GM19468 (cell line): Measurements from ENCODE around the gene R3HDML.

ENCODE experiments used
- ATAC-seq: cut with Tn5 transposase; IDR thresholded peaks from one replicate; pipeline ENCODE4 v1.9.1; 2021; ENCODE audit warnings: mild to moderate bottlenecking, moderate library complexity, moderate number of reproducible peaks; ENCODE audit not compliant: unreplicated experiment; ENCODE audit errors: extremely low read depth

R3HDML gene

DNA sequence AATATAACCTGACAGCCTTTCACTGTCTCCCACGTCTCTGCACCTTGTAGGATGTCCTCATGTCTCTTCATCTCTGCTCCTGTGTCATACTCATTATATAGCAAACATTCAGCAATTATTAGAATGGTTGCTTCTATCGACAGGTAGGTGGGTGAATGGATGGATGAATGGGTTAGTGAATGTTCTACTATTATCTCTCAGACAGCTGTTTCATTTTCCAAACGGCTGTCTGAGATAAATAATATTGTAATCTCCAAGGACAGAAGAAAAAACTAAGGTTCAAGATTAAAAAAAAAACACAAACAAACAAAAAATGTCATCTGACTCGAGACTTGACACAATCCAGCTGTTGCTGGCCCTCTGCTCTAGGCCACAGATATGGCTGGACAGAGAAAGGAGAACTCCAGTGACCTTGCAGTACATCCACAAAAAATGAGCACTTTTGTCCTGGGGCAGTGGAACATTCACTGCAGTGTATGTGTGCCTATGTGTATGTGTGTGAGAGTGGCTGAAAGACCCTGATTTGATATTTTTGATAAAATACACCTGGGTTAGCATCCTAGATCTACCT lies 20.8 kb downstream of the R3HDML start:
- no peak for ATAC-seq

DNA sequence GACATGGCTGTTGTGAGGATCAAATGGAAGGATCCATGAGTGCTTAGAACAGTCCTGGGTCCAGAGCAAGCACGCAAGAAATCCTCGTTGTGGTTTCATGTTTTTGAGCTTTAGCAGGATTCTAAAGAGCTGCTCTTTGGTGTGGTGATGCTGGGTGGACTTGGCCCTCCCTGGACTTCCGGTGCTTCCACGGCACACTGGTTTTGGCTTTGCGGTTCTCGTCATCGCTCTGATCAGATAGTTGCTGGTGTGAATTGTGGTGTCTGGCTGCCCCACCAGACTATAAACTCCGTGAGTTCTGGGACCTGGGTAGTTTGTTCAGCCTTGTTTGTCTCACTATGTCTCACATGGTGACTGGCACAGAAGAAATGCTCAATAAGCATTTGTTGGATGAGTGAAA lies 21.9 kb downstream of the R3HDML start:
- ATAC-seq, result no peak

GRCh38 chr20:44360221-44360620 lies 23.4 kb downstream of the R3HDML start:
- ATAC-seq, result no peak

- ATAC-seq, result no peak
Observed at GRCh38 chr20:44361021-44361420, 24.2 kb downstream of the R3HDML start.

DNA sequence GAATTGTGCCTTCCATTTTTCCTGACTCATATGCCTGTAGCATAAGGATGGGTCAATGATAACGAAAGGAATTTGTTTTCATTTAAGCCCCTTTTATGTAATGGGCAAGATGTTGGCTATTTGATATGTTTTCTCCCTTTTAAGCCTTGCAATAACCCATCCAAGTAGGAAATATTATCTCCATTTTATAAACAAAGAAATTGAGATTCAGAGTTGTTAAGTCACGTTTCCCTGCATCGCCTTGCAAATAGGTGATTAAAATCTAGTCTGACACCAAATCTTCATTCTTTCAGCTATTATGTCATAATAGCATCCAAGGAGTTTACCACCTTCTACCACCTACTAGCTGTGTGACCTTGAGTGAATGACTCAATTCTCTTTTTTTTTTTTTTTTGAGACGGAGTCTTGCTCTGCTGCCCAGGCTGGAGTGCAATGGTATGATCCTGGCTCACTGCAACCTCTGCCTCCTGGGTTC lies 25.7 kb downstream of the R3HDML start:
- no peak for ATAC-seq

- ATAC-seq, result no peak
Observed at GRCh38 chr20:44364068-44364467, 27.2 kb downstream of the R3HDML start.

GRCh38 chr20:44364780-44365179 lies 27.9 kb downstream of the R3HDML start:
- ATAC-seq, result no peak

GRCh38 chr20:44367746-44368145 lies 30.9 kb downstream of the R3HDML start:
- no peak for ATAC-seq

DNA sequence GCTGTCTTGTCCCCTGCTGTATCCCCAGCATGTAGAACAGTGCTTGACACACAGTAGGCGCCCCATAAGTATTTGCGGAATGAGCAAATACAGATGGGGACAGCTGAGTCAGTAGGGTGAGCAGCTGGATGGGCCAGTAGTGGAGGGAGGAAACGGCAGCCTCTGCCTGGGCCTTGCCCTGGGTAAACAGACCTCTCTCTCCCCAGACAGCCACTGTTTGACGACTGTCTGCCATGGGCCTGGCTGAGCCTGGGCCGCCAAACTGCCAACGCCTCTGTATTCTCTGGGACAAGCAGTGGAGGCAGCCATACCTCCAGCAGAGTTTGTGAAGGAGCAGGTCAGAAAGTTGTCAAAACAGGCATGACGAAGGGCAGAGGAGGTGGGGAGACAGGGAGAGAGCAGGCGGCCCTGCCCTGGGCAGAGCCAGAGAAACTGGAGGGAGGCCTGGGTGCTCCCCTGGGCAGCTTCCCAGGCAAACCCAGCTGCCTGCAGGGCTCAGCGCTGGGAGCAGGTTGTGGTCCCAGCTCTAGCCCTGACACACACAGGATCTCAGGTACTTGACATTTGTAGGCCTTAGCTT lies 33.9 kb downstream of the R3HDML start:
- no peak for ATAC-seq

GRCh38 chr20:44382641-44383040 lies 45.8 kb downstream of the R3HDML start:
- no peak for ATAC-seq

DNA sequence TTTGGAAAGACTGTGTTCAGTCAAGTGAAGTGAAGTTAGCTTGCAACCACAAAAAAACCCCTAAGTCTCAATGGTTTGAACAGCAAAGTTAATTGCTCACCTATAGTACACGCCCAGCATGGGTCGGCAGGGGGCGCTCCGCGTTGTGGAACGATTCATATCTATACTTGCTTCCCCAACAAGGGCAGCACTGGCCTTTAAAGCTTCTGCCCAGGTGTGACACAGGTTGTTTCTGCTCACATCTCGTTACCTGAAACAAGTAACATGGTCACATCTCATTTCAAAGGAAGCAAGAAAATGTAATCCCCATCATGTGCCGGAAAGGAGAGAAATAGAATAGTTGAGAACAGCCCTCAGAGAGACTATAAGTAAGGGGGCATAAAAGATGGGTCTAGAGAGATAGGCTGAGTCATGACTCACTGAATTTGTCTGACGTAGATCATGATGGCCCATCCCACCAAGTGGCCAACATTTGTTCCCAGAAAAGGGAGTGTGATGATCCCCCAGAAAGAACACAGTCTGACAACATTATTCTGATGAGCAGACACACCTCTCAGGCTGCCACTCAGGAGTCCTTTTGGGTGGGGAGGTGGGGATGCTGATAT lies 47.7 kb downstream of the R3HDML start:
- no peak for ATAC-seq

- no peak for ATAC-seq
Observed at GRCh38 chr20:44388466-44389023, 51.7 kb downstream of the R3HDML start.

GRCh38 chr20:44389871-44390270 lies 53.0 kb downstream of the R3HDML start:
- no peak for ATAC-seq

DNA sequence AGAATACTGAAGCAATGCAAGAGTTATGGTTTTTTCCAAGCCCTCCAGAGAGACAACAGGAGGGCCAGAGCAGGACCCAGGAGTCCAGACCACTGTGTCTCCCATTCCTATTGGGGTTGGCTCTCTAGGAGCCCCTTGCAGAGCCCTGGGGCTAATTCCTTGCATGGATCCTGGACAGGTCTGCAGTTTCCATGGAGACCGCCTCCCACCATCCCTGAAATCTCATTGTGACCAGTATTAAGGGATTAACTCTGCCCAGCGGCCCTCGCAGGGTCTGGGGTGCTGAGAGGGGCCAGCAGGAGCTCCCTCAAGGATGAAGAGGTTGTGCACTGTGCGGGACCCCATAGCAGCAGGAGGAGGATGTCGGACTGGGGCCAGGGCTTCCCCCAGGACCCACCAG lies 53.4 kb downstream of the R3HDML start:
- no peak for ATAC-seq

- no peak for ATAC-seq
Observed at GRCh38 chr20:44392088-44392775, 55.4 kb downstream of the R3HDML start.

GRCh38 chr20:44392776-44393607 lies 56.1 kb downstream of the R3HDML start:
- no peak for ATAC-seq

- no peak for ATAC-seq
Observed at GRCh38 chr20:44393608-44394451, 57.0 kb downstream of the R3HDML start.

DNA sequence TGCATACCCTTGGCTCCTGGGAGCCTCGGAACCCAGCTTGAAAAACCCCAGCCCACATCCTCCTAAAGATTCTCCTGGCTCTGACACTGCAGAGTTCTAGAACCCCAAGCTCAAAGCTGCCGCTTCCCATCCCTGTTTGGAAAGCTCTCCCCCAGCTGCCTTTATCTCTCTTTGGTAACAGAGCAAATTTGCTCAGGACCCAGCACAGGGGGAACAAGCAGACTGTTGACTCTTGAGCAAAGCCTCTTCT lies 57.5 kb downstream of the R3HDML start:
- ATAC-seq, result no peak

DNA sequence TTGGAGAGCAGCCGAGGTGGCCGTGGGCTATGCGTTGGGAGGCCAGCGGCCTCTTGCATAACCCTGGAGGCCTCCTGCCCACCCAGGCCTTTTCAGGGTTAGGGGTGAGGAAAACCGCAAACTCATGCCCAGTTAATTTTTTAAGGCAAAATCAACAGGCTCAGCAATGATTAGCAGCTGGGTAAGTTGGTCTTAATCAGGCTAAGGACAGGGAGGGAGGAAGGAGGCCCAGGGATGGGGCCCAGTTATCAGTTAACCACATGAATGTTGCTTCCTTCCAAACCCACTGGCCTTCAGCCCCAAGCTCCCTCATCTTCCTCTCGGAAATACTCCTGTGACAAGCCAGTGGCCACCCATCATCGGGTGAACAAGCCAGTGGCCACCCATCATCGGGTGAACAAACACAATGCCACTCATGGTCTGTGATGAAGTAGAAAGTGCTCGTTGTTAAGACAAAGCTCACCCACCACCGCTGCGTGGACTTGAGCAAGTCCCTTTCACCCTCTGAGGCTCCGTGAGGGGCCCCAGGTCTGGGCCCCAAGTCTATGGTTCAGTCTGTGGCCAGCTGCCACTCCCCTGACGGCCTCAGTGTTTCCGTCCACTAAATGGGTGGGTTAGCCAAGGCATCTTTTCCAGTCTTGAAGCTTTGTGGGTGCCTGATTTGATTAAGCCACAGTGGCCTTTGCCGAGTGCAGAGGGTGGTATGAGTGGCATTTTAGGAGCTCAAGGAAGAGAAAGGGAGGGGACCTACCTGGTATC lies 58.0 kb downstream of the R3HDML start:
- no peak for ATAC-seq
